H1 (cell line): ENCODE results near the gene FAM240A. TPM values are rescaled to one million over a fixed set of nuclear protein-coding genes. Genes with fewer than 3 reads are reported as not detected.

Source experiments
- CTCF ChIA-PET: fragments of 300-600 bp; sonication (Branson Sonifier 250); formaldehyde crosslinking; loops from one replicate; lab custom pipeline; 2021; ENCODE audit not compliant: partially characterized antibody; lab: Charles Lee
- POLR2A ChIA-PET: fragments of 300-600 bp; sonication (Branson Sonifier 250); formaldehyde crosslinking; loops from one replicate; lab custom pipeline; 2021; ENCODE audit warnings: inconsistent platforms; ENCODE audit not compliant: partially characterized antibody; lab: Charles Lee
- DNase-seq, 2 experiments: peaks; one replicate each; pipeline versions ENCODE4 v3.0.0 to v3.0.0-alpha.2; 2010 to 2022; ENCODE audit warnings: low spot score in 2 of 2, low read depth in 1 of 2, mixed read lengths in 1 of 2
- FAIRE-seq: peaks from 2 replicates; lab custom pipeline; 2011; peaks lifted over from hg19 to GRCh38; lab: Jason Lieb, UNC
- H2AFZ ChIP-seq: 2 replicates; pipeline ENCODE4 v1.8.1; 2012; ENCODE audit warnings: low read length, inconsistent platforms
- H2AK5ac ChIP-seq: 2 replicates; pipeline ENCODE4 v1.6.1; 2013; ENCODE audit warnings: low read depth, low read length
- H2BK120ac ChIP-seq: replicated peaks from 2 replicates; pipeline ENCODE3; 2013; ENCODE audit warnings: low read depth, low read length, inconsistent platforms
- H2BK12ac ChIP-seq: 2 replicates; pipeline ENCODE4 v1.6.1; 2013; ENCODE audit warnings: low read depth, low read length
- H2BK15ac ChIP-seq: 2 replicates; pipeline ENCODE4 v1.6.1; 2013; ENCODE audit warnings: low read length
- H2BK20ac ChIP-seq: 2 replicates; pipeline ENCODE4 v1.6.1; 2013; ENCODE audit warnings: low read length
- H2BK5ac ChIP-seq: 2 replicates; pipeline ENCODE4 v1.6.1; 2013; ENCODE audit warnings: low read depth, low read length
- H3K14ac ChIP-seq: 2 replicates; pipeline ENCODE4 v1.6.1; 2013; ENCODE audit warnings: inconsistent platforms; ENCODE audit not compliant: insufficient read length
- H3K18ac ChIP-seq: 2 replicates; pipeline ENCODE4 v1.6.1; 2013; ENCODE audit warnings: low read length; ENCODE audit errors: extremely low read depth
- H3K23ac ChIP-seq: 2 replicates; pipeline ENCODE4 v1.6.1; 2013; ENCODE audit warnings: inconsistent platforms; ENCODE audit not compliant: insufficient read length
- H3K23me2 ChIP-seq: 2 replicates; pipeline ENCODE4 v1.6.1; 2013; ENCODE audit warnings: low read depth, low read length
- H3K27ac ChIP-seq: 2 replicates; pipeline ENCODE4 v1.6.1; 2011; ENCODE audit warnings: low read depth, low read length, inconsistent platforms
- H3K27me3 ChIP-seq, 4 experiments: replicated peaks in 1 of 4; 1 replicate in 1 of 4; 2 replicates in 3 of 4; pipeline versions ENCODE4 v1.6.1 to v1.8.1; 2011 to 2013; ENCODE audit warnings: low read length in 3 of 4, mild to moderate bottlenecking in 3 of 4, inconsistent platforms in 2 of 4, mixed read lengths in 2 of 4, moderate library complexity in 1 of 4; ENCODE audit not compliant: control insufficient read depth in 3 of 4, insufficient read depth in 3 of 4; ENCODE audit errors: extremely low read depth in 1 of 4
- H3K36me3 ChIP-seq, 4 experiments: 2 replicates each; pipeline versions ENCODE4 v1.6.1 to v1.8.1; 2011 to 2013; ENCODE audit warnings: mild to moderate bottlenecking in 4 of 4, low read length in 3 of 4, moderate library complexity in 2 of 4, control low read depth in 1 of 4, inconsistent platforms in 1 of 4; ENCODE audit not compliant: insufficient read depth in 4 of 4, control insufficient read depth in 2 of 4
- H3K4ac ChIP-seq: replicated peaks from 2 replicates; pipeline ENCODE3; 2013; ENCODE audit warnings: low read length, low read depth, mixed read lengths, inconsistent platforms; ENCODE audit not compliant: insufficient read length
- H3K4me1 ChIP-seq, 4 experiments: replicated peaks in 1 of 4; 1 replicate in 1 of 4; 2 replicates in 3 of 4; pipeline versions ENCODE4 v1.6.1 to v1.8.1; 2011 to 2013; ENCODE audit warnings: low read length in 3 of 4, inconsistent platforms in 2 of 4, mixed read lengths in 1 of 4; ENCODE audit not compliant: insufficient read depth in 4 of 4, control insufficient read depth in 3 of 4
- H3K4me2 ChIP-seq, 2 experiments: 2 replicates each; pipeline versions ENCODE4 v1.6.1 to v1.8.1; 2011 to 2013; ENCODE audit warnings: low read depth in 2 of 2, low read length in 2 of 2, control low read depth in 1 of 2, inconsistent platforms in 1 of 2, mild to moderate bottlenecking in 1 of 2; ENCODE audit not compliant: insufficient read depth in 1 of 2
- H3K4me3 ChIP-seq, 4 experiments: fragments of 200-600, 300-600 bp in 1 of 4; sonication (generic), shearing (Covaris generic), sonication (Bioruptor Twin) in 1 of 4; 2 replicates each; pipeline versions ENCODE4 v1.5.1 to v1.8.1; 2011 to 2016; ENCODE audit warnings: low read length in 4 of 4, low read depth in 3 of 4, control low read depth in 2 of 4, inconsistent platforms in 2 of 4, mild to moderate bottlenecking in 2 of 4, mixed read lengths in 1 of 4, moderate library complexity in 1 of 4; ENCODE audit not compliant: insufficient read depth in 2 of 4; ENCODE audit errors: extremely low read depth in 1 of 4
- H3K56ac ChIP-seq: replicated peaks from 2 replicates; pipeline ENCODE3; 2013; ENCODE audit warnings: low read depth, mild to moderate bottlenecking, mixed read lengths, low read length, inconsistent platforms; ENCODE audit not compliant: insufficient read length
- H3K79me1 ChIP-seq: 2 replicates; pipeline ENCODE4 v1.6.1; 2013; ENCODE audit warnings: low read depth, low read length, control low read depth
- H3K79me2 ChIP-seq, 2 experiments: 2 replicates each; pipeline versions ENCODE4 v1.6.1 to v1.8.1; 2012 to 2013; ENCODE audit warnings: low read length in 2 of 2, mild to moderate bottlenecking in 2 of 2, inconsistent platforms in 1 of 2; ENCODE audit not compliant: insufficient read depth in 2 of 2, control insufficient read depth in 1 of 2
- H3K9ac ChIP-seq, 4 experiments: replicated peaks in 1 of 4; 1 replicate in 1 of 4; 2 replicates in 3 of 4; pipeline versions ENCODE4 v1.6.1 to v1.8.1; 2011 to 2013; ENCODE audit warnings: low read depth in 3 of 4, low read length in 3 of 4, control low read depth in 2 of 4, mild to moderate bottlenecking in 2 of 4, moderate library complexity in 2 of 4, inconsistent platforms in 1 of 4; ENCODE audit errors: extremely low read depth in 1 of 4
- H3K9me3 ChIP-seq, 2 experiments: 2 replicates each; pipeline versions ENCODE4 v1.6.1 to v1.8.1; 2012 to 2013; ENCODE audit warnings: mild to moderate bottlenecking in 2 of 2, moderate library complexity in 2 of 2, control low read depth in 1 of 2, inconsistent platforms in 1 of 2, low read depth in 1 of 2, low read length in 1 of 2, mixed read lengths in 1 of 2; ENCODE audit not compliant: insufficient read depth in 2 of 2
- H4K20me1 ChIP-seq, 2 experiments: replicated peaks in 1 of 2; 2 replicates each; pipeline versions ENCODE3 to v1.8.1; 2011 to 2013; ENCODE audit warnings: inconsistent platforms in 2 of 2, low read length in 2 of 2, mild to moderate bottlenecking in 1 of 2; ENCODE audit not compliant: insufficient read depth in 2 of 2, control insufficient read depth in 1 of 2
- H4K5ac ChIP-seq: 2 replicates; pipeline ENCODE4 v1.6.1; 2013; ENCODE audit warnings: low read length, low read depth, mixed read lengths, inconsistent platforms; ENCODE audit not compliant: insufficient read length
- H4K8ac ChIP-seq: 2 replicates; pipeline ENCODE4 v1.8.0; 2013; ENCODE audit warnings: mild to moderate bottlenecking, moderate library complexity, low read length, inconsistent platforms; ENCODE audit not compliant: insufficient read depth; ENCODE audit errors: extremely low read depth
- H4K91ac ChIP-seq: replicated peaks from 2 replicates; pipeline ENCODE3; 2013; ENCODE audit warnings: low read length, mixed read lengths, inconsistent platforms; ENCODE audit not compliant: insufficient read length
- HDAC2 ChIP-seq, 2 experiments: fragments of 300-600 bp in 1 of 2; sonication (generic) in 1 of 2; IDR thresholded peaks; 2 replicates each; pipeline ENCODE4 v1.6.1; 2011 to 2012; ENCODE audit warnings: low read depth in 2 of 2, low read length in 2 of 2, mild to moderate bottlenecking in 2 of 2, moderate library complexity in 2 of 2, borderline replicate concordance in 1 of 2, inconsistent platforms in 1 of 2
- JUND ChIP-seq: IDR thresholded peaks from 2 replicates; pipeline ENCODE4 v1.6.1; 2011; ENCODE audit warnings: mild to moderate bottlenecking, improper control_type of control experiment, low read length
- KDM4A ChIP-seq: IDR thresholded peaks from one replicate; pipeline ENCODE4 v1.7.1; 2012; ENCODE audit warnings: low read depth, mild to moderate bottlenecking, moderate library complexity, low read length, inconsistent platforms; ENCODE audit not compliant: severe bottlenecking
- POLR2AphosphoS5 ChIP-seq: IDR thresholded peaks from 2 replicates; pipeline ENCODE4 v1.6.1; 2011; ENCODE audit warnings: low read depth, low read length
- RNF2 ChIP-seq: fragments of 200-900, 300-1000 bp; sonication (generic); IDR thresholded peaks from 2 replicates; pipeline ENCODE4 v1.7.1; 2016; ENCODE audit warnings: borderline replicate concordance, low read depth, mild to moderate bottlenecking, antibody characterized with exemption, low read length; ENCODE audit not compliant: poor library complexity, severe bottlenecking; ENCODE audit errors: missing control alignments
- SP4 ChIP-seq: IDR thresholded peaks from 2 replicates; pipeline ENCODE4 v1.6.1; 2012; ENCODE audit warnings: low read length, inconsistent platforms
- TEAD4 ChIP-seq: IDR thresholded peaks from 2 replicates; pipeline ENCODE4 v1.6.1; 2012; ENCODE audit warnings: low read depth, low read length, inconsistent platforms, mixed read lengths
- YY1 ChIP-seq: IDR thresholded peaks from 2 replicates; pipeline ENCODE4 v1.6.1; 2011; ENCODE audit warnings: low read depth, mild to moderate bottlenecking, low read length
- WGBS, 2 experiments: shearing (Covaris generic) in 1 of 2; methylation state at CpG; one replicate each; pipeline versions ENCODE4 v1.1.6 to v1.1.7; 2013 to 2015; ENCODE audit warnings: low lambda C conversion rate in 2 of 2, mixed read lengths in 2 of 2, inconsistent platforms in 1 of 2, low coverage in 1 of 2, missing lambda C conversion rate in 1 of 2; ENCODE audit not compliant: insufficient replicate concordance in 2 of 2, insufficient coverage in 1 of 2, insufficient read length in 1 of 2; ENCODE audit errors: extremely low coverage in 1 of 2, missing lambda C conversion rate in 1 of 2; 5-methylcytosine and 5-hydroxymethylcytosine counted together
- polyA plus RNA-seq, 7 experiments: library from polyadenylated mRNA; depleted of rRNA in 3 of 7; stranded (reverse) in 5 of 7; unstranded in 2 of 7; fragments of >200 nt in 5 of 7; fragments of 200-250 nt in 2 of 7; gene quantifications; 1 replicate in 5 of 7; 2 replicates in 1 of 7; 4 replicates in 1 of 7; pipeline versions ENCODE4 v1.2.1 to v1.2.3, GENCODE V29; 2011 to 2013; ENCODE audit warnings: missing spikeins in 2 of 7, mixed read lengths in 2 of 7
- total RNA-seq: library from RNA; stranded (reverse); fragmentation: NEBNext Ultra II Directional; extraction: Animal tissue kit (Norgen Biotek cat#: 25700); gene quantifications from 2 replicates; pipeline ENCODE4 v1.2.1, GENCODE V29; 2021
- TF ChIP-seq, protein P1 (sequence below): IDR thresholded peaks from 2 replicates; pipeline ENCODE4 v1.6.1; 2012; ENCODE audit warnings: low read length, inconsistent platforms
- TF ChIP-seq, protein P2 (sequence below): IDR thresholded peaks from 2 replicates; pipeline ENCODE4 v1.6.1; 2012; ENCODE audit warnings: inconsistent platforms

The FAM240A gene
- total and polyA plus RNA-seq, 2 of the 8 experiments (the other 6 are each of a cell fraction or from before 2014, with no cell fraction given): 0.08 TPM; not detected in 1

- Histone ChIP-seq H4K91ac (no peak overlapping the region), H2AFZ (no peak overlapping the region), H3K79me1 (no peaks in the 10 kb centered on the region), H3K9ac (no peak overlapping the region), H2BK20ac (no peak overlapping the region), H3K4ac (no peak overlapping the region), H3K18ac (no peak overlapping the region), H2BK15ac (no peak overlapping the region), H3K23me2 (no peaks in the 10 kb centered on the region), H2BK12ac (no peak overlapping the region), H3K4me2 (no peak overlapping the region), H3K4me3 (no peak overlapping the region), H4K8ac (no peak overlapping the region), H3K27me3 (no peaks in the 10 kb centered on the region), H3K79me2 (no peaks in the 10 kb centered on the region), H4K5ac (no peak overlapping the region), H3K56ac (no peak overlapping the region), H4K20me1 (no peaks in the 10 kb centered on the region), H3K36me3 (no peaks in the 10 kb centered on the region; a peak in 1 of 8 replicates), H3K27ac (no peak overlapping the region), H3K14ac (no peak overlapping the region), H2AK5ac (no peak overlapping the region), H2BK5ac (no peak overlapping the region), H2BK120ac (no peak overlapping the region), H3K23ac (no peak overlapping the region), H3K9me3 (peaks cover 0 to 7% of the 10 kb centered on the region in 2 experiments; a peak in 3 of 4 replicates), H3K4me1 (no peaks in the 10 kb centered on the region)
- 57% methylated on average over 2 of the region's 2 CpGs; no CpG with 5 or more reads in 1 of the 2 experiments for WGBS, 2 experiments
- FAIRE-seq (no peak), DNase-seq (no peak)
- TF ChIP-seq, protein P1, sequence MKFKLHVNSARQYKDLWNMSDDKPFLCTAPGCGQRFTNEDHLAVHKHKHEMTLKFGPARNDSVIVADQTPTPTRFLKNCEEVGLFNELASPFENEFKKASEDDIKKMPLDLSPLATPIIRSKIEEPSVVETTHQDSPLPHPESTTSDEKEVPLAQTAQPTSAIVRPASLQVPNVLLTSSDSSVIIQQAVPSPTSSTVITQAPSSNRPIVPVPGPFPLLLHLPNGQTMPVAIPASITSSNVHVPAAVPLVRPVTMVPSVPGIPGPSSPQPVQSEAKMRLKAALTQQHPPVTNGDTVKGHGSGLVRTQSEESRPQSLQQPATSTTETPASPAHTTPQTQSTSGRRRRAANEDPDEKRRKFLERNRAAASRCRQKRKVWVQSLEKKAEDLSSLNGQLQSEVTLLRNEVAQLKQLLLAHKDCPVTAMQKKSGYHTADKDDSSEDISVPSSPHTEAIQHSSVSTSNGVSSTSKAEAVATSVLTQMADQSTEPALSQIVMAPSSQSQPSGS: no peak
- TF ChIP-seq POLR2AphosphoS5 (no peak), HDAC2 (IDR thresholded peaks at IDR 0.05; ENCODE audit: borderline replicate concordance in 1 of 2, low read depth in 2 of 2, low read length in 2 of 2) (no peak), YY1 (no peak), SP4 (no peak), TEAD4 (no peak), KDM4A (no peak), RNF2 (no peak), JUND (no peak)
- TF ChIP-seq, protein P2, sequence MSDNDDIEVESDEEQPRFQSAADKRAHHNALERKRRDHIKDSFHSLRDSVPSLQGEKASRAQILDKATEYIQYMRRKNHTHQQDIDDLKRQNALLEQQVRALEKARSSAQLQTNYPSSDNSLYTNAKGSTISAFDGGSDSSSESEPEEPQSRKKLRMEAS: no peak
- POLR2A ChIA-PET: no interaction called here
- CTCF ChIA-PET: interaction anchor here (1.2 to 1.3 kb wide), 2 partner anchors 19 to 29 kb away, joined by 3 to 4 read pairs; no protein-coding TSS in a partner anchor
Measured at GRCh38 chr3:46648096-46648495, 35.8 kb downstream of the FAM240A start.
